K562 treated with DMSO at 1 percent for 24 hours (cell line): Measurements from ENCODE around the gene FNDC11. TPM values are rescaled to one million over a fixed set of nuclear protein-coding genes. Genes with fewer than 3 reads are reported as not detected.

Experiments used
- total RNA-seq: library from RNA; unstranded; fragments of 300-600 nt; gene quantifications from 2 replicates; pipeline ENCODE4 v1.2.3, GENCODE V29; 2022; ENCODE audit warnings: low read depth; ENCODE audit not compliant: insufficient read depth

FNDC11 gene
- 0.32 and 0.94 TPM in 2 replicates for total RNA-seq

GRCh38 chr20:63553933-63554290, at the start of gene FNDC11:
Gene FNDC11 (plus strand): TSS chr20:63554159. CDS start chr20:63555664, 1,505 bp downstream.

DNA sequence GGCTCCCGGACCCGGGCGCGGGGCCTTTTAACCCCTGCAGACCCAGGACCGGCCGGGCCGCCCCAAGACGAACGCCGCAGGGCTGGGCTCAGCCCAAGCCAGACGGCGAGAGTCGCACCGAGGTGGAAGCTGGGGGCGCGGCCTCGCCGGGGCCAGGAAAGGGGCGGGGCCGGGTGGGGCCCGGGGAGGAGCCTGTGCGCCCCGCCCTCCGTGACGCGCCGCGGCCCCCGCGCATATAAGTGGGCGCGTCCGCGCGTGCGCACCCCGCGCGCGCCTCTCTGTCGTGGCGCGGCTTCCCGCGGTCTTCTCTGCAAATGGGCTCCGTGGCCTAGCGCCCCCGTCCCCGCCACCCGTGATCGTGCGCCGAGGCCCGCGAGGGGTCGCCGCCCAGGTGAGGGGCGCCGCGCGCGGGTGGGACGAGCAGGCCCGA, 33.4 kb upstream of the FNDC11 start, which contains the start of gene PPDPF:
Gene PPDPF (plus strand): TSS at position 262 of the 430 bp plus-strand sequence. CDS start 544 bp downstream, outside the sequence.

DNA sequence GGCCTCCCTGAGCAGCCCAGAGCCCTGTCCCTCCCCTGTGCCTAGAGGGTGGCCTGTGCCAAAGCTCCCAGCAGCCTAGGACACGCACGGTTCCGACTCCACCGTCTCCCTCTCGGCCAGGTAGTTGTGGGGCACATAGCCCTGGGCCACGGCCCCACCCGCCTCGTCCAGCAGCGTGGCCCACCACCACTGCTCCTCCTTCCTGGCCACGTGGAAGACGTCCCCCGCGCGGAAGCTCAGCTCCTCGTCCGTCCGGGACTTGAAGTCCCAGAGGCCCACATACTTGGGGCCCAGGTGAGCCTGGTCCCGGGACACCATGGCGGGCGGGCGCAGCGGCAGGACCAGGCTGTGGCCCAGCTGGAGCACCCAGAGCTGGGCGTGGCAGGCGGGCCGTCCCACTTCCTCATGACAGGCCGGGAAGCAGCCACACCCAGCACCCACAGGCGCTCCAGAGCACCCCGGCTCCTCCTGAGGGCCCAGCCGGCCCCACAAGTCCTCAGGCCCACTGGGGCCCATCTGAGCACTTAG, 16.9 kb upstream of the FNDC11 start, which contains the start of gene PTK6:
Gene PTK6 (minus strand): TSS at position 380 of the 528 bp plus-strand sequence. CDS start 62 bp downstream, at position 318.

DNA sequence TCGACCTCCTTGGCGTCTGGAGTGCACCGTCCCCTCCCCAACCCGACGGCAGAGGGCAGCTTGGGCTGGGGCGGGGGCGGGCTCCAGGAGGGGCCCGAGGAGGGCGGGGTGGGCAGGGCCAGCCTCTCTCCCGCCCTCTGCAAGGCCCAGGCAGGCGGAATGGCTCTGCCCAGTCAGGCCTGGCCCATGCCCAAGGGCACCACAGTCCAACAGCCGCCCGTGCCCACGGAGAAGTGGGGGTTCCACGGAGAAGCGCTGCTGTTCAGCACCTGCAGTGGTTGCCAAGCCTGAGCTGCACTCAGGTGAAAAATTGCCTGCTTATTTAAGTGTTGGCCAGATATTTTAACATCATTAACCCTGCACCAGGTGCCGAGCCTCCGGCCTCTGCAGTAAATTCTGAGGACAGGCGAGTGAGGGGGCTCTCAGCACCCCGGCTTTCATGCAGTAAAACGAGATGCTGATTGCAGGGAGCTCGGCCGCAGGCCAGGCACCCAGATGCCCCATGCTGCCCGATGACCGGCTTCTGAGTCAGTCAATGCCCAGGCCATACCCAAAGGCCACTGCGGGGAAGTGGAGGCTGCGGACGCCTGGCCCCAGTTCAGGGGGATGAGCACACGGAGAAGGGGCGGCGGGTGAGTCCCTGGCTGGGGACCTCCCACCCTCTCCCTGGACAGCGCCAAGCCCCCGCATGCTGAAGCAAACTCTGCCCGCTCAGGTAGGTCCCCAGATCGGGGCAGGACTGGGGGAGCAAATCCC, 6.1 kb upstream of the FNDC11 start, which contains the start of gene SRMS:
Gene SRMS (minus strand): TSS at position 25 of the 756 bp plus-strand sequence. CDS start 286 bp downstream, outside the sequence.

DNA sequence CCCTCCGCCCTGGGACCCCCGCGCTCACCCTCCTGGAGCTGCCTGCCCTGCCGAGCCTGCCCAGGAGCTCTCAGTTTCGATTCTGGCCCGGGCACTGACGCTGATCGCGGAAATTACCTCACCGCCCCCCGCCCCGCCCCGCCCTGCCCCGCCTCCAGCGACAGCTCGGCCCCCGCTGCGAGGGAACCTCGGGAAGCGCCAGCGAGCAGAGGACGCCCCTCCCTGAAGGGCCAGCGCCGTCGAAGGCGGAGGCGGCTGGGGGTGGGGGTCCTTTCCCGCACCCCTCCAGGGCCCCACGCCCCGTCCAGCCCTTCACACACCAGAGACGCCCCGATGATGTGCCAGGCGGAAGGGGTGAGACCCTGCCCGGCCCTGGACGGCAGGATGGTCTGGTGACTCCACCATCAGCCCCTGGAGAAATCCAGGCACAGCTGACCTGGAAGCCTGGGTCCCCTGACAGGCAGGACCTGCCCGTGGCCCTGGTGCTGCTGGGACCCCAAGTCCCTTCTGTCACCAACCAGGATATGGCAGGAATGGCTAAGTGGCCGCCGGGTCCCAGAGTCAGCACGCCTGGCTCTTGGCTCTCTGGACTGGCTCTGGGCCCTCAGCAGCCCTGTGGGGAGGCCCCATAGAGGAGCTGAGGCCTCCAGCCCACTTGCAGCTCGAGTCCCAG, 20.3 kb downstream of the FNDC11 start, which contains the start of gene HELZ2:
Gene HELZ2 (minus strand): TSS at position 84 of the 673 bp plus-strand sequence. CDS start 1,854 bp downstream, outside the sequence.

Other genes with a start within 250 kb of the FNDC11 start
- gene CHRNA4, start 192.8 kb upstream of the FNDC11 start, total RNA-seq = not detected in 2 replicates
- not detected in 2 replicates for gene KCNQ2, start 81.5 kb upstream of the FNDC11 start, total RNA-seq
- 65.5 and 86.4 TPM in 2 replicates for gene EEF1A2, start 55.1 kb upstream of the FNDC11 start, total RNA-seq
- gene PPDPF, start 33.4 kb upstream of the FNDC11 start, total RNA-seq = 270 and 283 TPM in 2 replicates
- not detected in 2 replicates for gene PTK6, start 16.8 kb upstream of the FNDC11 start, total RNA-seq
- gene SRMS, start 6.4 kb upstream of the FNDC11 start, total RNA-seq = 0.19 TPM in 1 of 2 replicates, not detected in the other
- 52.0 and 53.4 TPM in 2 replicates for gene HELZ2, start 20.1 kb downstream of the FNDC11 start, total RNA-seq
- 8.5 TPM in 2 replicates for gene GMEB2, start 72.9 kb downstream of the FNDC11 start, total RNA-seq
- gene STMN3, start 99.3 kb downstream of the FNDC11 start, total RNA-seq = 13.2 and 14.9 TPM in 2 replicates
- gene RTEL1, start 104.2 kb downstream of the FNDC11 start, total RNA-seq = 8.9 and 10.5 TPM in 2 replicates
- 2.2 and 2.4 TPM in 2 replicates for gene TNFRSF6B, start 142.5 kb downstream of the FNDC11 start, total RNA-seq
- gene ARFRP1, start 153.8 kb downstream of the FNDC11 start, total RNA-seq = 44.1 and 46.7 TPM in 2 replicates
- 19.1 and 20.8 TPM in 2 replicates for gene ZGPAT, start 153.9 kb downstream of the FNDC11 start, total RNA-seq
- gene LIME1, start 182.5 kb downstream of the FNDC11 start, total RNA-seq = 11.9 and 18.2 TPM in 2 replicates
- gene SLC2A4RG, start 185.6 kb downstream of the FNDC11 start, total RNA-seq = 68.4 and 69.6 TPM in 2 replicates